GM20431 (cell line): Measurements from ENCODE around the gene SERF1A.
"Not testable (repeated sequence)": the region's sequence is repeated elsewhere in the genome, so short reads cannot be mapped to it uniquely, and the experiment has no call there.

ENCODE experiments used
- in situ Hi-C: fragments of 300-500 bp; cut with MseI, MboI; formaldehyde crosslinking; loops from one replicate; pipeline ENCODE4 v1.15.0; 2020; ENCODE audit warnings: low sequenced_read_pairs; ENCODE audit not compliant: unreplicated experiment

The SERF1A gene

GRCh38 chr5:70900533-70901271, at the start of gene SERF1A:
SERF1A (plus strand) TSS chr5:70900669; CDS start chr5:70900870, 201 bp downstream.
- in situ Hi-C loops, result not testable (repeated sequence)

GRCh38 chr5:70866778-70867177, 33.7 kb upstream of the SERF1A start:
- in situ Hi-C loops, result not testable (repeated sequence)

- in situ Hi-C loops, result not testable (repeated sequence)
These were observed 29.8 kb upstream of the SERF1A start for GRCh38 chr5:70870626-70871025.

DNA sequence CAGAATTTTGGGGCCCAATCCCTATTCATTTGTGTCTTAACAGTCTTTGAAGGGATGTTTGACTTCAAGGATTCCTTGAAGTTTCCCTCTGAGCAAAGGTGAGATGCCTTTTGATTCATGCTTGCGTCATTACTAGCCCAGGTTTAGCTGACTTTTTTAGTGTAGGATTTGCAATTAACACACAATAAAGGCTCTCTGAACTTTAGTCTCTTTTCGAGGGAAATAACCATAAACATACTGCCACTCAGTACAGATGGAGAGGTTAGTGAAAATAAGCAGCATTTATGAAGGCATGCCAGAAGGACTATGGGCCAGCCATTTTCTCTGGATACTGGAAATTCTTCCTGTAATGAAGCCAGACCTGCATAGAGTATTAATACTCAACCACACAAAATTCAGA, 4.4 kb upstream of the SERF1A start:
- in situ Hi-C loops, result not testable (repeated sequence)

DNA sequence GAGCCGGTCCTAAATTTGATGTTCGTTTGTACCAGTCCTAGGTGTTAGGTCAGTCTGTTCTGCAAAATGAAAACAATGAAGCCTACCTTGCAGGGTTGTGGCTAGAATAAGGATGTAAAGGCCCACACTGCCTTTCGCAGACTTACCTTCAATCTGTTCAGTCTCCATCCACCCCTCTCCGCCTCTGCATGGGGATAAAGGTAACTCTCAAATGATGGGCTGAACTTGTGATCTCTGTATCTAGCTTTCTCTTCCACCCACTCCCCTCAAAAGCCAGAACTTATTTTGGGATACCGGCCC, 753 bp downstream of the SERF1A start:
- in situ Hi-C loops, result not testable (repeated sequence)

- in situ Hi-C loops, result not testable (repeated sequence)
These were observed 6.2 kb downstream of the SERF1A start for GRCh38 chr5:70906624-70907023.

DNA sequence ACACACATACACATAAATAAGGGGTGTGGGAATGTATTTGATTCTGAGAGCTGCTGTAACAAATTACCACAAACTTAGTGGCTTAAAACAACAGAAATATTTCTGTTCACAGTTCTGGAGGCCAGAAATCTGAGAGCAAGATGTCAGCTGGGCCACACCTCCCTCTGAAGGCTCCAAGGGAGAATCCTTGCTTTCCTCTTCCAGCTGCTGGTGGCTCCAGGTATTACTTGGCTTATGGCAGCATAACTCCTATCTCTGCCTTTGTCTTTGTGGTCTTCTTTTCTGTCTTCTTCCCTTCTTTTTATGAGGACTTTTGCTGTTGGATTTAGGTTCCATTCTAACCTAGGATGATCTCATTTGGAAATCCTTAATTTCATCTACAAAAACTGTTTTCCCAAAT, 16.4 kb downstream of the SERF1A start:
- in situ Hi-C loops, result not testable (repeated sequence)

GRCh38 chr5:70925211-70925562, 24.7 kb downstream of the SERF1A start:
- in situ Hi-C loops, result not testable (repeated sequence)

- in situ Hi-C loops, result not testable (repeated sequence)
These were observed 31.4 kb downstream of the SERF1A start for GRCh38 chr5:70931709-70932368.

DNA sequence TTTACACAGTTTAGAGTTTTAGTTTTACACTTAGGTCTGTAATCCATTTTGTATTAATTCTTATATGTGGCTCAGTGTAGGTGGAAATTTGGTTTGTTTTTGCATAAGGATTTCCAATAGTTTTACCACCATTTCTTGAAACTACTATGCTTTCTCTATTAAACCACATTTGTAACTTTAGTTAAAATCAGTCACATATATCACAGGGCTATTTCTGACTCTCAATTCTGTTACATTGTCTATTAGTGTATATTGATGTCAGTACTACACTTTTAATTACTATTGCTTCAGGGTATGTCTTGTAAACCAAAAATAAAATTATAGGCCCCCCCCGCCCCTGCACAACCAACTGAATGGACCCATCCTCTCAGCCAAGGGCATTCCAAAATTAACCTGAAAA, 32.1 kb downstream of the SERF1A start:
- in situ Hi-C loops, result not testable (repeated sequence)

GRCh38 chr5:70953068-70953467, 52.6 kb downstream of the SERF1A start:
- in situ Hi-C loops, result not testable (repeated sequence)
